GM19455 (cell line): ENCODE measurements around the gene GALNT18.

Experiments used
- ATAC-seq: cut with Tn5 transposase; IDR thresholded peaks from one replicate; pipeline ENCODE4 v1.9.1; 2021; ENCODE audit not compliant: unreplicated experiment

Gene GALNT18

DNA sequence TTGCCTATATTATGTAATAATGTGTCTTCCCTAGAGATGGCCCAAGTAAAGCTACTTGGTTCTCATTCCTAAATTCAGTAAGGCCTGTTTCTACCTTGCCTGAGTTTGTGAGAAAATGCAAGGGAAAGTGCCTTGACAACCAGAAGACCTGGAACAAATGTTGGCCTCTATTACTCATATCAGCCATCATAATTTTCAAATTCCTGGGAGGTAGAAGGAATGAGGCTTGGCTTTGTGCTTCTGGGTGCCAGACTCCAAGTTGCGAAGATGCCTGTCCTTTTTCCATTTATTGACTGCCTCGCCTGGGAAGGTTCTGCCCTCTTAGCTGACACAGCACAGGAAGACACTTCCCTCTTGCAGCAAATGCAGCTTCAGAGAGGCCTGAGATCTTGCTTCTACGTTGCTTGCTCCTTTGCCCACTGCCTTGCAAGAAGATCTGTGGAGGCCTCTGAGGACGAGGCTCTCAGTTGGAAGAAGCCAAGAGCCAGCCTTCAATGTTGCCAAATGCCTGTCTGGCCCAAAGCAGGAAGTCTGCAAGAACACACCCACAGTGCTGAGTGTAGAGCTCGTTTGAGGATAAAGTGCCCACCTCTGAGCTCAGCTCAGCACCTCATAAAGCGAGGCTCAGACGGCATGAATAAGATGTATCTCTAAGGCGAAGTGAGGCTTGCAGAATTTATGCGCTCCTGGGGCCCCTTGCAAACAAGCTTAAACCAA lies 120.1 kb downstream of the GALNT18 start:
- ATAC-seq: no peak

- ATAC-seq: no peak
Measured at GRCh38 chr11:11500744-11501487, 120.9 kb downstream of the GALNT18 start.

- ATAC-seq: no peak
Measured at GRCh38 chr11:11499300-11499699, 122.5 kb downstream of the GALNT18 start.

DNA sequence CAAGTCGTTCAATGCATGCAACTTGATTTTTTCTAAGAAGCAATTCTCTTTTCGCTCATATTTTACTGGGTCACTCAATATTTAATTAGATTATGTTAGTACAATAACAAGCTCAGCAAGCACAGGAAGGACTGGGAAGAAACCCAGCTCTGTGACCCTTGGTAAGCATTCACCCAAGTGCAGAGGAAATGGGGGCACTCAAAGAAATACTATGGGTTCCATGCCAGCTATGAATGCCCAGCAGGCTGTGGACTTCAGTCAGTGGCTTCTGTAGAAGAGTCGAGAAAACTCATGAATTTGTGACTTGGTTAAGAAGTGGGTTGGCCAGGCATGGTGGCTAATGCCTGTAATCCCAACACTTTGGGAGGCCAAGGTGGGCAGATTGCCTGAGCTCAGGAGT lies 123.6 kb downstream of the GALNT18 start:
- no peak for ATAC-seq

GRCh38 chr11:11496879-11497278 lies 124.9 kb downstream of the GALNT18 start:
- no peak for ATAC-seq

DNA sequence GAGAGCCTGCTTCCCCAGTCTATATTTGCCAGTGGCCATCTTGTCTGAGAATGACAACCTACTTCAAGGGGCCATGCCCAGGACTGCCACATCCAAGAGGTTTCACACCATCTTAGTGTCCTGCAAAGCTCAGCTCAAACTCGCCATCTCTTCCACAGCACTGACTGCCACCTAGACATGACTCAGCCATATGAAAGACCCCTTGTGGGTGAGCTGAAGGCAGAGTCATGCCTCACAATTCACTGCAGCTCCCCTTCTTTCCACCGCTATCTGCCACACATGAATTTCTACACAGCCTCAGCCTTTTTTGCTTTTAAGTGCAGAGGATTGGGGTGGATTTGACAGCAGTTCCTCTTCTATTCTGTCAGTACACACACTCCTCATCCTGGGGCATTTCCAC lies 127.5 kb downstream of the GALNT18 start:
- no peak for ATAC-seq

GRCh38 chr11:11493698-11494097 lies 128.1 kb downstream of the GALNT18 start:
- ATAC-seq: no peak

DNA sequence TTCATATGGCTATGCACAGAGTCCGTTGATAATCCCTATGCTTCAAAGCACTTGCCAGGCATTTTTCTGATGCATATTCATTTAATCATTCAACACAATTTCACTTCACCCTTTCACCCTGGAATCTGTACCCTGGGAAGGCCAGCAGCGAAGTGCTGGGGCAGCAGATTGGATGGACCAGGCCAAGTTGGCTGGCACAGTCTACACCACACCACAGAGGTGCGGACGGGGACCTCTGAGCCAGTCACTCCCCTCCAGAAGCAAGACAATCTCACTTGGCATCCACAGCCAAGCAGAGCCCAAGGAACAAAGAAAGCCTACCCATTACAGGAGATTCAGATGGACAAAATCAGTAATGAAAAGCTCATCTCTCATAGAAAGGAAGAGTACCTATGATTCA lies 130.2 kb downstream of the GALNT18 start:
- ATAC-seq: no peak

DNA sequence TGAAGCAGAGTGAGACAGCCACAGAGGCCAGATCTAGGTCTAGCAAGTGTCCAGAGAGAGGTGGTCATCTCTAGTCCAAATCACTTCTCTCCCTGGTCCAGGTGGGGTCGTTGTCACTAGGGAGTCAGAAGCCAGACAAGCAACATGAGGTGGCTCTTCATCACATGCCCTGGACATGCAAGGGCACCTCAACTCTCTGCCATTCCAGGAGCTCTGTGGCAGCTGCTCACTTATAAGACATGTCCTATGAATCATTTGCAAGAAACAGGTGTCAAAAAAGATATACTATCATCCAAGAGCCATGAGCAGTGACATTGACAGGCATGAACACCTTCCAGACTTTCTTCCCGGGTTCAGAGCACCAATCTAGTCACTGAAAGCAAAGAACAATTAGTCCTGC lies 130.8 kb downstream of the GALNT18 start:
- ATAC-seq: no peak

DNA sequence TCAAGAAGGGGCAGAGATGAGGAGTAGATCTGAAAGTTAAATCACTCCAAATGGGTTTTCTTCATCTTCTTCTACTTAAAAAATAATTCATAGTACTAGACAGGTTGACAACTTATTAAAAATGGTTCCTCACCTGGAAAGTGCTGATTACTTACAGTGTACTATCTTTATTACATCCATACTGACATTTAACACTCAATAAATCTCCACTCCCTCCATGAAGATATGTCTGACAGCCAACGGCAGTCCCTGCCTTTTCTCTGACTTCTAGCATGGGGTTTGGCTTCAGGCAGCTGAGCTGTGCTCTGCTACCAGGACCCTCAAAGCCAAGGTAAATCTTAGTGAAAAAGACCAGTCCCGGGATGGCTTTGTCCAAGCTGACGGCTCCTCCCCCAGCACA lies 135.4 kb downstream of the GALNT18 start:
- ATAC-seq: no peak

DNA sequence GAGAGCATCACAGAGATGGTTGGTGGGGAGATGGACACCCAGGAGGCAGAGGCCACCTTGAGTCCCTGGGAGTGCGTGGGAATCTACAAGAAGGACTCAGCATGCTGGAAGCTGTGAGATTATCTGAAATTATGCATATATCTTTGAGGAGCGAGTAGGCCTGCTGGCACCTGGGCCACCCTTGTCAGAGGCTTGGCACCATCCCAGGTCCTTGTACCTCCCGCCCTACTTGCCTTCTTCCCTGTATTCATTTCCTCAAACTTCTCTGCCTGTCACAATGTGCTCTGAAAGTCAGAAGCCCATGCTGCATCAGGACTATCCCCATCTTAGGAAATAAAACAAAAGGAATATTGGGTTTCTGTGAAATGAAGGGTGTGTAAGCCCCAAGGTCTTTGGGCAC lies 135.8 kb downstream of the GALNT18 start:
- no peak for ATAC-seq

GRCh38 chr11:11483627-11484026 lies 138.2 kb downstream of the GALNT18 start:
- no peak for ATAC-seq

GRCh38 chr11:11482730-11483129 lies 139.1 kb downstream of the GALNT18 start:
- ATAC-seq: no peak

DNA sequence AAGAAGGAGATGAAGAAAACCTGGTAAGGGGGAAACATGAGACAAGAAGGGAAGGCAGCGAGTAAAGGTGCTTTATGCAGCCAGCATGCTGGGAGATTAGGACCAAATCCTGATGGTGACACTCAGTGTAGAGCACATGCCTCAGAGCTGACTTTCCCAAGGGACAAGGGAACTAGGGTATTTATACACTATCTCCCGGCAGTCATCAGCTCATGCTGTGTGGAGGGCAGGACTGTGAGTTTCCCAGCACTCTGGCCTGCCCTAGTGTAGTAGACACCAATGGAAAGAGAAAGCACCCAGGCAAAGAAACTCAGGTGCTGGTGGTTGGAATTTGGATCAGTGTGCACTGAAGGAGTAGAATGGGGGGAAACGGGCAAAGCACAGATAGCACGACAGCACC lies 140.4 kb downstream of the GALNT18 start:
- no peak for ATAC-seq

GRCh38 chr11:11480971-11481370 lies 140.8 kb downstream of the GALNT18 start:
- ATAC-seq: no peak

DNA sequence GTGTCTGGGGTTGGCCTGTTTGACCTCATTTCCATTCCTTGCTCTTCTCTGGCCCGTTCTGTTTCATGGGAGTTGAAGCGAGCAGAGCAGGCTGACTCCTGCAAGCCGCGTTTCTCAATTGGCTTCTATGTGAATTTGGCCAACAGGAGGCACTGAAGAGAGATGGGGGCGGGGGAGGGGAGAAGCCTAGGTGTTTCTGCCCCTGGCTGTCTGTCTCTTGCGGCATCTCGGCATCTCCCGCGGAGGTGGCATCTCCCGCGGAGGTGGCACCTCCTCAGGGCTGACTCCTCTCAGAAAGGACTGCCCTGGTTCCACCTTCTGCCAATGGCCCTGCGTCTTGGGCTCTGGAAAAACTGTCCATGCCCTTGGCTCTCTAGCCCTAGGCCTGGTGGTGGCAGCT lies 143.1 kb downstream of the GALNT18 start:
- ATAC-seq: no peak

DNA sequence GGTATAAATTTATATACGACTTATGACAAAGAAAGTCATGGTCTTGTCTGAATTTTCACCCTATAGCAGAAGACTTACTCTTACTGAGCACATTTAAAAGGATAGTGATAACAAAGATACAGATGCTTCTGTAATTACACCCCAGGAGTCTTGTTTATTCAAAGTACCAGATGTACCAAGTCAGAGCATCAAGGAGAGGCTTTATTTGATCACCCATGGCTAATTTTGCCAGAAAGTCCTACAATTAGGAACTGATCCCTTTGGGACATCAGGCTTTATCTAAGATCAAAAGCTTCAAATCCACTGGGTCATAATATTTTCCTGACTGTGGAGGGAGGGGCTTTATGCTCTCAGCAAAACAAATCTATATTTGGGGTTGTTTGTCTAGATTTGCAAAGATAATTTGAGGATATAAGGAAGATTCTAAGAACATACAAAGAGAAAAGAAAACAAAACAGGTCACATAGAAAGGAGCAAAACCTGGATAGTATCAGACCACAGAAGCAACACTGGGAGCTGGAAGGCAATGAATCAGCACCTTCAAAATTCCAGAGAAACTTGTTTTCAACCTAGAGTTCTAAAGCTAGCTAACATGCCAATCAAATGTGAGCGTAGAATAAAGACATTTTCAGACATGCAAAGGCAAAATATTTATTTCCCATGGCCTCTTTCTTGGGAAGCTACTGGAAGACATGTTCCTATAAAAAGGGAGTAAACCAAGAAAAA lies 143.9 kb downstream of the GALNT18 start:
- no peak for ATAC-seq

DNA sequence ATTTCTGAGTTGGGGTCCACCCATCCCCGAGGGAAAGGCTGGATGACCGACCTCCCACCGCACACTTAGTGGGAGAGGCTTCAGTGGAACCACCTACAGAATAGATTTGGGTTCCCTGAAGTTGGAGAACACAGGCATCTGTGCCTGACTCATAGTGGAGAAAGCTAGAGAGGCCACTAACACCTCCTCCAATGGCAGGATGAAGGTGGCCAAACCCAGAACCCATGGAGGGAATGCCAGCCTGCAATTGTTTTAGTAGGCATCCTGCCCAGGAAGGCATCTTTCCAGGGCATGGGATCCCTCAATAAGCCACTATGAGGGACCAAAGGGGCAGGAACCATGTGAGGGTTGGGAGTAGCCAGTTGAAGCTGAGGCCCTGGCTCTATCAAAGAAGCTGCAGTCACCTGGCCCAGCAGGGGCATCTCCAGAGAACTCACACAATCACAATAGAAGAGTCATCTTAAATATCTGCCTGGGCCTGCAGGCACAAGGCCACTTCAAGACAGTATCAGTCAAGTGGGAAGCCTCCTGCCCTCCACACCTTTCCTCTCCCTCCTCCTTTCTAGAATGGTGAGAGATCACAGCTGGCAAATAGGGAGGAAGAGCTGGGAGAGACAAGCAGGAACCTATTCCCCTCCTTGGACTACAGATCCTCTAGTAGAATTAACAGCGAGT lies 144.7 kb downstream of the GALNT18 start:
- no peak for ATAC-seq

DNA sequence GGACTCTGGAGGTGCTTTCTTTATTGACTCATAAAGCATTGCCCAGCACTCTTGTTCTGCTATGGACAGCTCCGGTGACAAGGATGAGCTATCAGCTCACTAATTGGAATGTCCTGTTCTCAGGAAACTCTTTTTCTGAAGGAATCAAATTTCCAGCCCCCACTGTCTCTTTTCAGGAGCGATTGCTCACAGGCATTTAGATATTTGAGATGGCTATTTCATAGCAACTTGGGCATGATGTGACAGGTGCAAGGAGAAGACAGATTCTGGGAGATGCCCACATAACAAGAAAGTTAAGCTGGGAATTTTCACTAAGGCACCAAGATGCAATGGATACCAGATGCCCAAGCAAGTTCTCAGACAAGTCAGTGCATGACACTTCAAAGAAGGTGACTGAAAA lies 145.3 kb downstream of the GALNT18 start:
- no peak for ATAC-seq

DNA sequence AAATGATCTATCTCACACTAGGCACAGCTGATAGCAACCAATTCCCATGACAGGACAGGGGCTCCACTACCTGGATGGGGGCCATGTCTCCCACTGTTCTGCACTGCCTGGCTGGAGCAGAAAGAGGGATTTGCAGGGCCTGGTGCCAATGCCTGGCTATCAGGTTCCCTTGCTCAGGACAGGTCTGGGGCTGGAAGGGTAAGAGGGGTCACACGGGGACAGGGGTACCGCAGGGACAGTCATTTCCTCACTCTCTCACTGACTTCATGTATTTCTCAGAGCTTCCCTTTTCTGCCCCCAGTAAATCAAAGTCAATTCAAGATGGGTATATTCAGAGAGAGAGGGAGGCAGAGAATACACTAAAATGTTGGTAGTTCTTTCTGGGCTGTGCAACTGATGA lies 149.7 kb downstream of the GALNT18 start:
- ATAC-seq: no peak

- no peak for ATAC-seq
Measured at GRCh38 chr11:11471201-11471600, 150.6 kb downstream of the GALNT18 start.
